Uterus (tissue), 2 donors: ENCODE results near the gene CLIP3.

Experiments used
- POLR2A ChIP-seq, 2 donors: fragments of 450-650 bp; IDR thresholded peaks; one replicate each; pipeline ENCODE4 v1.6.1; 2016; ENCODE audit warnings: antibody characterized with exemption in 2 of 2, mild to moderate bottlenecking in 1 of 2, moderate library complexity in 1 of 2
- TF ChIP-seq, protein P1 (sequence below), 4 experiments: fragments of 200-600 bp in 2 of 4; fragments of 450-650 bp in 2 of 4; sonication (generic) in 2 of 4; IDR thresholded peaks; one replicate each; pipeline ENCODE4 v1.5.1; 2016 to 2019; ENCODE audit warnings: antibody characterized with exemption in 4 of 4, mild to moderate bottlenecking in 2 of 4, moderate library complexity in 1 of 4

- TF ChIP-seq, protein P1, sequence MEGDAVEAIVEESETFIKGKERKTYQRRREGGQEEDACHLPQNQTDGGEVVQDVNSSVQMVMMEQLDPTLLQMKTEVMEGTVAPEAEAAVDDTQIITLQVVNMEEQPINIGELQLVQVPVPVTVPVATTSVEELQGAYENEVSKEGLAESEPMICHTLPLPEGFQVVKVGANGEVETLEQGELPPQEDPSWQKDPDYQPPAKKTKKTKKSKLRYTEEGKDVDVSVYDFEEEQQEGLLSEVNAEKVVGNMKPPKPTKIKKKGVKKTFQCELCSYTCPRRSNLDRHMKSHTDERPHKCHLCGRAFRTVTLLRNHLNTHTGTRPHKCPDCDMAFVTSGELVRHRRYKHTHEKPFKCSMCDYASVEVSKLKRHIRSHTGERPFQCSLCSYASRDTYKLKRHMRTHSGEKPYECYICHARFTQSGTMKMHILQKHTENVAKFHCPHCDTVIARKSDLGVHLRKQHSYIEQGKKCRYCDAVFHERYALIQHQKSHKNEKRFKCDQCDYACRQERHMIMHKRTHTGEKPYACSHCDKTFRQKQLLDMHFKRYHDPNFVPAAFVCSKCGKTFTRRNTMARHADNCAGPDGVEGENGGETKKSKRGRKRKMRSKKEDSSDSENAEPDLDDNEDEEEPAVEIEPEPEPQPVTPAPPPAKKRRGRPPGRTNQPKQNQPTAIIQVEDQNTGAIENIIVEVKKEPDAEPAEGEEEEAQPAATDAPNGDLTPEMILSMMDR (IDR thresholded peaks at IDR 0.05) = no peak
- TF ChIP-seq POLR2A (IDR thresholded peaks at IDR 0.05) = no peak
Observed at GRCh38 chr19:36051637-36052036, 19.0 kb upstream of the CLIP3 start.
